Fibroblast of villous mesenchyme (primary cell): ENCODE results near the gene BRAF. TPM values are rescaled to one million over a fixed set of nuclear protein-coding genes. Genes with fewer than 3 reads are reported as not detected.

Experiments used
- DNase-seq: peaks from one replicate; pipeline ENCODE4 v3.0.0-alpha.2; 2010; ENCODE audit warnings: low read depth
- H3K4me3 ChIP-seq: 2 replicates; pipeline ENCODE4 v1.5.1; 2011; ENCODE audit warnings: low read depth, mild to moderate bottlenecking, low read length
- total RNA-seq: library from RNA; depleted of rRNA; stranded (reverse); fragments of >200 nt; gene quantifications from 2 replicates; pipeline ENCODE4 v1.2.3, GENCODE V29; 2012
- TF ChIP-seq, protein P1 (sequence below): IDR thresholded peaks from 2 replicates; pipeline ENCODE4 v1.5.1; 2012; ENCODE audit warnings: low read depth, mild to moderate bottlenecking, low read length; ENCODE audit not compliant: insufficient read depth

Gene BRAF
- total RNA-seq, 1 donor, result 30.7 TPM

DNA sequence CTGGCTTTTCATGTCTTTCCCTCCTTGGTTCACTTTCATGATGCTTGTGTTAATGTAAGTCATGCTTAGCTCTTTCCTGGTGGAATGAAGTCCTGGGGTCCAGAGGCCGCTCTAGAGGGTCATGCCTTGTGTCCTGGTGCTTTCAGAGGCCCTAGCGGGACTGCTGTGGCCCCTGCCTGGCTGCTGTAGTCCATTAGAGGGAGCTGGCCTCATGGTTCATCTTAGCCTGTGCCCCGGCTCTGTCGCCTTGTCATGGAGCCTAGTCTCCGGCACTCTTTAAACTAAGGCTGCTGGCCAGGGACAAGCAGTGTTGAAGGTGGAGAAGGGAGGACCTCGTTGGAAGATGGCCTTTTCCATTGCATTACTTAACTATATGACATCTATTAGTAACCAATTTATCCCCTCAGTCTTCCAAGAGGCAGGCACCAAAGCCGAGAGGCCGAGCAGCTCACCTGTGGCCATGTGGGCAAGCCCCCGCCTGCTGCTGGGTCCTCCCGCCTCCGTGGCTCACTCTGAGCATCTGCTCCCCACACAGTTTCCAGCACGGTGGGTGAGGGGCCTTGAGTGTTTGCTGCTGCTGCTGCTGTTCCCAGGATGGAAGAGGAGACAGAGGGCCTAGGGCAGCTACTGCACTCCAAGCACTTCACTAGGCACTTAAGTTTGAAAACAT lies 233.2 kb downstream of the BRAF start:
- H3K4me3 ChIP-seq, result no peak overlapping the region
- TF ChIP-seq, protein P1, sequence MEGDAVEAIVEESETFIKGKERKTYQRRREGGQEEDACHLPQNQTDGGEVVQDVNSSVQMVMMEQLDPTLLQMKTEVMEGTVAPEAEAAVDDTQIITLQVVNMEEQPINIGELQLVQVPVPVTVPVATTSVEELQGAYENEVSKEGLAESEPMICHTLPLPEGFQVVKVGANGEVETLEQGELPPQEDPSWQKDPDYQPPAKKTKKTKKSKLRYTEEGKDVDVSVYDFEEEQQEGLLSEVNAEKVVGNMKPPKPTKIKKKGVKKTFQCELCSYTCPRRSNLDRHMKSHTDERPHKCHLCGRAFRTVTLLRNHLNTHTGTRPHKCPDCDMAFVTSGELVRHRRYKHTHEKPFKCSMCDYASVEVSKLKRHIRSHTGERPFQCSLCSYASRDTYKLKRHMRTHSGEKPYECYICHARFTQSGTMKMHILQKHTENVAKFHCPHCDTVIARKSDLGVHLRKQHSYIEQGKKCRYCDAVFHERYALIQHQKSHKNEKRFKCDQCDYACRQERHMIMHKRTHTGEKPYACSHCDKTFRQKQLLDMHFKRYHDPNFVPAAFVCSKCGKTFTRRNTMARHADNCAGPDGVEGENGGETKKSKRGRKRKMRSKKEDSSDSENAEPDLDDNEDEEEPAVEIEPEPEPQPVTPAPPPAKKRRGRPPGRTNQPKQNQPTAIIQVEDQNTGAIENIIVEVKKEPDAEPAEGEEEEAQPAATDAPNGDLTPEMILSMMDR, result no peak
- no peak for DNase-seq

DNA sequence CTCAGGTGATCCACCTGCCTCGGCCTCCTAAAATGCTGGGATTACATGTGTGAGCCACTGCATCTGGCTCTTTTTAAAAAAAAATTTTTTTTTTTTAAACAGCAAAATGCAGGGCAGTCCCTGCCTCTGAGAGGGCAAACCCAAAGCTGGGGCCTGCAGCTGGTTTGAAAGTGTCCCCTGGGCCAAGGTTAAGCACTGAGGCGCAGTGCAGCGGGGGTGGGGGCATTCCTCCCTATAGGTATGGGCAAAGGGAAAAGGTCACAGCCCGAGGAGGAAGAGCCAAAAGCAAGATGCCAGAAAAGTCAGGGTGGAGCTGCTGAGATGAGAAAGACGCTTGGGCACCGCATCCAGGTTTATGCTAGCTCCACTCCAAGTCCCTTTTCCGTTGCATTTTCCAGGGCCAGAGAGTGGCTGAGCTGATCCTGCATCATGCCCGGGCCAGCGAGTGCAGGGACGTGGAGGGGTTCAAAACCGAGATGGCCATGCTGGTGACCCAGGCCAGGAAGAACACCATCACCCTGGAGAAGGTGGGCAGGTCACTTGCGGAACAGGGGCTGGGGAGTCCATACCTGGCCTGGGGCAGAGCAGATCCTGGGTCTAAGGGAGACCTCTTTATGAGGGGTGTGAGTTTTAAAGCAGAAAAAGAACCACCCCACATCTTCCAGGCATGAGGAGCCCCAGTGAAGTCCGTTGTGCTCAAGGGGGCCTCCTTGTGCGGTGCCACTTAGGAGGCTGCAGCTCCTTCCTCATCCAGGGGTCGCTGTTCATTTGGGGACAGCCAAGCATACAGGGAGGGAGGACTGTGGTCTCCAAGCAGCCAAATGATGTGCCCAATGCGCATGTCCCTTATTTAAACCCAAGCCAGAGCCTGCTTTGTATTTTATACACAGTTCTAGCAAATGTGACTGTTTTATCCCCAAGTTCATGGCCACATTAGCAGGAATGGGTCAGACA lies 235.3 kb downstream of the BRAF start:
- no peak for DNase-seq
- TF ChIP-seq, protein P1, result no peak
- no peak overlapping the region for H3K4me3 ChIP-seq

DNA sequence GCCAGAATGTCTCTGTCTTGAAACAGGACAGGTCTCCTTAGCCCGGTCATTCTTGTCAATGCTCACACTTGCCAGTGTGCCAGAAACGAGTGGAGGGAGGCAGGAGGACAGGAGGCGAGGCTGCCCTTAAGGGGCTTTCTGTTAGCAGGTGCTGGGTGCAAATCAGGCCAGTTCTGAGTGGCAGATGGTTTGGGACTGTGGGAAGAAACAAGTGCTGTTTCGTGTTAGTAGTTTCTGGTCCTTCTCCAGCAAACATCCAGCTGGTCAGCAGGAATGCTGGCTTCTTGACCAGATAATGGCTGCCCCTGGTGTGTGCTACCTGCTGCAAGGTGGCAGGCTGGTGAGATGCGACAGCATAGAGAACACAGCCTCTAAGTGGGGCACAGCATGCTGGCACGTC lies 236.4 kb downstream of the BRAF start:
- TF ChIP-seq, protein P1, result no peak
- H3K4me3 ChIP-seq, result no peak overlapping the region
- no peak for DNase-seq

DNA sequence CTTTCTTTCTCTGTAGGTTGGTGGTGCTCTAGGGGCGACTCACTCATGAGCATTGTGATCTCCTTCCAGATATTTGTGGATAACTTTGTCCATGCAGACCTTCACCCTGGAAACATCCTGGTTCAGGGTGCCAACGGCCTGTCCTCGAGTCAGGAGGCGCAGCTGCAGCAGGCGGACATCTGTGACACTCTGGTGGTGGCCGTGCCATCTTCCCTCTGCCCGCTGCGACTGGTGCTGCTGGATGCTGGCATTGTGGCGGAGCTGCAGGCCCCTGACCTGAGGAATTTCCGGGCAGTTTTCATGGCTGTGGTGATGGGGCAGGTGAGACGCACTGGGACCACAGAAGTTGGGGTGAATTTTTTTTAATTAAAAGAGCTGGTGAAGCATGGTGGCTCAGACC lies 237.8 kb downstream of the BRAF start:
- no peak for DNase-seq
- H3K4me3 ChIP-seq, result no peak overlapping the region
- TF ChIP-seq, protein P1, result no peak

DNA sequence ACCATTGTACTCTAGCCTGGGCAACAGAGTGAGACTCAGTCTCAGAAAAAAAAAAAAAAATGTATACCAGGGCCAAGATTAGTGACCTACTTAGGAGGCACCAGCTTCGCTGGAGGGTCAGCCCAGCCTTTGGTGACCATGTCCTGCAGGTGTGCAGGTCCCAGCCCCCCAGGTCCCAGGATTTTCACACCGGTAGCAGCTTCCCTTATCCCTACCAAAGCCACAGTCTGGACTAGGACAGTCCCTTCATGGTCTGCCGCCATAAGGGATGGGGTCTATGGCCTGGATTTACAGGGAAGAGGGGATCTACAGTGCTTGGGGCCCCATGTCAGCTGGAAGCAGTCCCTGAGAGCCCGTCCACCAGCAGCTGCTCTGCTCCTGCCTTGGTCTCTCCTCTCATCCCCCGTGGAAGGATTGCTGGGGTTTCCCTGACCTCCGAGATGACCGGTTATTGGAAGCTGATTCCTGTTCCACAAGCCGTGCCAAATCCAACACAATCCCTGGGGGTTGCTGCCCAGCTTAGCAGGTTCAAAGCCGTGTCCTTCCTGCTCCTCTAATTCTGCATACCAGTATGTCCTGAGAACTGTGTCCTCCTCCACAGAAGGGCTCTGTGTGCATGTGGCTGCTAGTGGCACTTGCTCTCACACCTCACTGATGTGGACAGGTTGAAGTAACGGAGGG lies 239.2 kb downstream of the BRAF start:
- TF ChIP-seq, protein P1, result no peak
- no peak overlapping the region for H3K4me3 ChIP-seq

DNA sequence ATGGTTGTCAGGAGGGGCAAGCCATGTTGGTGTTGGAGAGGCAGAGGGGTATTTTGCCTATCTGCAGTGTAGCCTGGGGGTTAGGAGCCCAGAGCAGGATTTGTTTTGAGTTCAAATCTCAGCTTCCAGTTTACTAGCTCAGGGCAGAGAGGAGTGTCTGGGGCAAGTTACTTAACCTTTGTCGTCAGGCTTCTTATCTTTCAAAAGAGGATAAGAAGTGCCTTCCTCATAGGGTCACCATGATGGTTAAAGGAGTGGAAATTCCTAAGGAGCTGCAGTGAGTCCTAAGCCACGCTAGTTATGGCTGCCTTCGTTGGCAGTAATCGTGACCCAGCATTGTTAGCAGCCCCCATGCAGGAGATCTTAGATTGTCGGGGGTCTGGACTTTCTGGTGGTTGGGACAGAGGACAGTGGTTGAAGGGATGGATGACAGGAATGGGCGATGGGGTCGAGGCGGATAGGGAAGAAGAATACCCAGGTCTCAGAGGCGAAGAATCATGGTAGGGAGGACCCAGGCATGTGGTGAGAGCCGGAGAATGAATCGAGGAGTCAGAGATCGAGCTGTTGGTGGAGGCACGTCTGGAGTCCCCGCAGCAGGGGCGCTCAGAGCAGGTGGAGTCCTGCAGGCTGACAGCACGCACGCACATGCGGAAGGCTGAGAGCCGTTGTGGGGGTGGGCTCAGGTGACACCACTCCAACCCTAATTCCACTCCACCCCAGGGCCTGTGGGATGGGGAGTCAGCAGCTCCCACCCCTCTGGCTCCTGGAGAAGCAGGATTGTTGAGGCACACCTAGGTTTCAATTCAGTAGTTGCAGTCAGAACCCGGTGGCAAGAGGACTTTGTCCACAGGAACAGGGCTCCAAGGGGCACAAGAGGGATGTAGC lies 240.4 kb downstream of the BRAF start:
- DNase-seq, result no peak
- no peak overlapping the region for H3K4me3 ChIP-seq
- TF ChIP-seq, protein P1, result no peak

More for the DNA sequence above, 239.2 kb downstream of the BRAF start:
- DNase-seq, result no peak
